ENCODE measurements around the gene CDR2.

The CDR2 gene

DNA sequence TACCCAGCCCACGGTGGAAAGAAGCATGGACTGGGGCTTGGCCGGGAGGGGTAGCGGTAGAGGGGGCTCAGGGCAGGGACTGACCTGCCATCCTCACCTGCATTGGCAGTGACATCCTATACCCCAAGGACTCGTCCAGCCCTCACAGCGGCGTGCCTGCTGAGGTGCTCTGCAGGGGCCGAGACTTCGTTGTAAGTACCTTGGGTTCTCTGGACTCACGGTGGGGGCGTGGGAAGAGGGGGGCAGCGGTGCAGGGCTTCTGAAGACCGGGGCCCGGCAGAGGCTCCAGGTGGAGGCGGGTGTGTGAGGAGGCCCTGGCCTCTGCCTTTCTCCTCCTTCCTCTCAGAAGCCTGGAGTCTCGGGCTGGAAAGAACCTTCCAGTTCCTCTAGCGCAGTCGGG, 51.7 kb downstream of the CDR2 start:
- Histone ChIP-seq H3K9ac (ENCODE audit: low read length) (no peak overlapping the region), H3K79me2 (ENCODE audit: low read length) (peaks cover 17% of the 10 kb centered on the region), H3K9me3 (replicated peaks; ENCODE audit: insufficient read depth, low read length) (no peaks in the 10 kb centered on the region), H3K27ac (ENCODE audit: low read length) (no peak overlapping the region), H2AFZ (ENCODE audit: low read length) (no peak overlapping the region), H3K36me3 (replicated peaks; ENCODE audit: insufficient read depth, low read length) (no peaks in the 10 kb centered on the region; the same call in 1 of the 2 replicates), H4K20me1 (ENCODE audit: insufficient read depth, low read length) (no peaks in the 10 kb centered on the region), H3K4me1 (ENCODE audit: low read length) (no peaks in the 10 kb centered on the region), H3F3A (ENCODE audit: insufficient read depth, low read length) (no peaks in the 10 kb centered on the region), H3K4me2 (ENCODE audit: low read depth, low read length) (no peak overlapping the region), H3K4me3 (ENCODE audit: low read length) (no peak overlapping the region), H3K27me3 (replicated peaks; ENCODE audit: insufficient read depth, low read length) (no peaks in the 10 kb centered on the region), H3K9me2 (replicated peaks; ENCODE audit: insufficient read depth, low read length) (no peaks in the 10 kb centered on the region)
- TF ChIP-seq EZH2 (optimal IDR thresholded peaks at IDR 0.05; ENCODE audit: low read depth, low read length) (no peak), CTCF (IDR thresholded peaks at IDR 0.05; ENCODE audit: low read length) (no peak), EZH2phosphoT487 (IDR thresholded peaks at IDR 0.05; ENCODE audit: low read length) (no peak)
- DNase-seq = no peak

DNA sequence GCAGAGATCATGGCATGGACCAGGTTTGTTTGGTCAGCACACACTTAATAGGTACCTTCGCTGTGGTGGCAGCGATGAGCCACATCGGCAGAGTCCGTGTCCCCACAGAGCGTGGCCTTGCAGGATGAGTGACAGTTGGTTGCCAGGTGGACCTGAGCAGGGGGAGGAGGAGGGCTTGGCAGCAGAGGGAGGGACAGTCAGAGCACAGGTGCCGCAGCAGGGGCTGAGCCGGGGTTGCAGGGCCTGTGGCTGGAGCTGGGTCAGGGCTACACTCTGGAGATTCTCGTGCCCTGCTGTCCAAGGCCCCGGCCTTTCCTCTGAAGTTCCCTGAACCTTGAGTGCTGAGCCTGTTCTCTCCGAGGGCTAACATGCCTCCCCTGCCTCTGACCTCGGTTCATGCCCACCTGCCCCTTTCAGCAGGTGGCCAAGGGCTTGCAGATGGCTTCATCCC, 52.4 kb downstream of the CDR2 start:
- TF ChIP-seq EZH2 (optimal IDR thresholded peaks at IDR 0.05; ENCODE audit: low read depth, low read length) (no peak), CTCF (IDR thresholded peaks at IDR 0.05; ENCODE audit: low read length) (no peak), EZH2phosphoT487 (IDR thresholded peaks at IDR 0.05; ENCODE audit: low read length) (no peak)
- no peaks in the 10 kb centered on the region for H3K9me2 ChIP-seq (replicated peaks; ENCODE audit: insufficient read depth, low read length)
- H3K9me3 ChIP-seq (replicated peaks; ENCODE audit: insufficient read depth, low read length) = no peaks in the 10 kb centered on the region
- no peaks in the 10 kb centered on the region for H3K27me3 ChIP-seq (replicated peaks; ENCODE audit: insufficient read depth, low read length)
- H2AFZ ChIP-seq (ENCODE audit: low read length) = no peak overlapping the region
- no peaks in the 10 kb centered on the region; the same call in 1 of the 2 replicates for H3K36me3 ChIP-seq (replicated peaks; ENCODE audit: insufficient read depth, low read length)
- H3K4me2 ChIP-seq (ENCODE audit: low read depth, low read length) = no peak overlapping the region
- no peak for DNase-seq
- H4K20me1 ChIP-seq (ENCODE audit: insufficient read depth, low read length) = no peaks in the 10 kb centered on the region
- no peak overlapping the region for H3K27ac ChIP-seq (ENCODE audit: low read length)
- no peak overlapping the region for H3K4me3 ChIP-seq (ENCODE audit: low read length)
- H3K79me2 ChIP-seq (ENCODE audit: low read length) = peaks cover 17% of the 10 kb centered on the region
- no peaks in the 10 kb centered on the region for H3K4me1 ChIP-seq (ENCODE audit: low read length)
- no peaks in the 10 kb centered on the region for H3F3A ChIP-seq (ENCODE audit: insufficient read depth, low read length)
- H3K9ac ChIP-seq (ENCODE audit: low read length) = no peak overlapping the region

- no peaks in the 10 kb centered on the region for H3K4me1 ChIP-seq (ENCODE audit: low read length)
- TF ChIP-seq EZH2phosphoT487 (IDR thresholded peaks at IDR 0.05; ENCODE audit: low read length) (no peak), CTCF (IDR thresholded peaks at IDR 0.05; ENCODE audit: low read length) (peak; percentile 94), EZH2 (optimal IDR thresholded peaks at IDR 0.05; ENCODE audit: low read depth, low read length) (no peak)
- H3K9me3 ChIP-seq (replicated peaks; ENCODE audit: insufficient read depth, low read length) = no peaks in the 10 kb centered on the region
- H3K27ac ChIP-seq (ENCODE audit: low read length) = no peak overlapping the region
- H3K36me3 ChIP-seq (replicated peaks; ENCODE audit: insufficient read depth, low read length) = no peaks in the 10 kb centered on the region; the same call in 1 of the 2 replicates
- no peak overlapping the region for H3K4me3 ChIP-seq (ENCODE audit: low read length)
- H3K4me2 ChIP-seq (ENCODE audit: low read depth, low read length) = no peak overlapping the region
- H3K9ac ChIP-seq (ENCODE audit: low read length) = no peak overlapping the region
- DNase-seq = peak; percentile 62
- no peaks in the 10 kb centered on the region for H3K9me2 ChIP-seq (replicated peaks; ENCODE audit: insufficient read depth, low read length)
- H3K79me2 ChIP-seq (ENCODE audit: low read length) = peaks cover 17% of the 10 kb centered on the region
- H2AFZ ChIP-seq (ENCODE audit: low read length) = no peak overlapping the region
- H4K20me1 ChIP-seq (ENCODE audit: insufficient read depth, low read length) = no peaks in the 10 kb centered on the region
- H3F3A ChIP-seq (ENCODE audit: insufficient read depth, low read length) = no peaks in the 10 kb centered on the region
- H3K27me3 ChIP-seq (replicated peaks; ENCODE audit: insufficient read depth, low read length) = no peaks in the 10 kb centered on the region
Observed at GRCh38 chr16:22321340-22322001, 52.9 kb downstream of the CDR2 start.

Measured in MM.1S (cell line).